SU-DHL-6 (cell line): Measurements from ENCODE around the gene UBASH3A.

Experiments
- H2AFZ ChIP-seq: fragments of 200-600 bp; sonication (generic); 2 replicates; pipeline ENCODE4 v1.6.1; 2014; ENCODE audit warnings: low read depth, mild to moderate bottlenecking, moderate library complexity, mixed read lengths, antibody characterized with exemption, low read length; ENCODE audit not compliant: severe bottlenecking
- H3F3A ChIP-seq: fragments of 200-600 bp; shearing (Covaris generic); 2 replicates; pipeline ENCODE4 v1.6.0; 2016; ENCODE audit warnings: antibody characterized with exemption, mild to moderate bottlenecking; ENCODE audit not compliant: insufficient read depth
- H3K27ac ChIP-seq: fragments of 200-600 bp; sonication (generic); 2 replicates; pipeline ENCODE4 v1.5.1; 2016; ENCODE audit warnings: low read depth, mild to moderate bottlenecking, low read length, moderate library complexity, mixed read lengths
- H3K27me3 ChIP-seq: fragments of 200-600 bp; sonication (generic), shearing (Covaris generic); 2 replicates; pipeline ENCODE4 v1.6.0; 2014; ENCODE audit warnings: mild to moderate bottlenecking, low read length
- H3K36me3 ChIP-seq: fragments of 200-600 bp; sonication (generic); 2 replicates; pipeline ENCODE4 v1.6.1; 2014; ENCODE audit warnings: mild to moderate bottlenecking, low read length, mixed read lengths
- H3K4me2 ChIP-seq: fragments of 300-600, 200-600 bp; shearing (Covaris generic), sonication (generic); 2 replicates; pipeline ENCODE4 v1.6.0; 2014; ENCODE audit warnings: low read length, low read depth, mild to moderate bottlenecking; ENCODE audit not compliant: poor library complexity, severe bottlenecking
- H3K4me3 ChIP-seq: fragments of 200-600 bp; sonication (generic); 2 replicates; pipeline ENCODE4 v1.5.1; 2014; ENCODE audit warnings: antibody characterized with exemption, low read length, mild to moderate bottlenecking, mixed read lengths; ENCODE audit not compliant: insufficient read depth, poor library complexity, severe bottlenecking
- H3K79me2 ChIP-seq: fragments of 200-600 bp; sonication (generic); 2 replicates; pipeline ENCODE4 v1.6.1; 2014; ENCODE audit warnings: mild to moderate bottlenecking, low read length, moderate library complexity; ENCODE audit not compliant: insufficient read depth
- H3K9ac ChIP-seq: fragments of 200-600 bp; sonication (generic); 2 replicates; pipeline ENCODE4 v1.7.0; 2014; ENCODE audit warnings: mild to moderate bottlenecking, low read length
- H3K9me2 ChIP-seq: fragments of 200-600 bp; sonication (generic); replicated peaks from 2 replicates; pipeline ENCODE4 v1.6.1; 2014; ENCODE audit warnings: low read length; ENCODE audit not compliant: insufficient read depth
- H3K9me3 ChIP-seq: fragments of 200-600 bp; sonication (generic); 2 replicates; pipeline ENCODE4 v1.6.1; 2014; ENCODE audit warnings: low read length, mixed read lengths; ENCODE audit not compliant: insufficient read depth
- H4K20me1 ChIP-seq: fragments of 200-600 bp; sonication (generic); 2 replicates; pipeline ENCODE4 v1.6.1; 2014; ENCODE audit warnings: low read depth, mild to moderate bottlenecking, antibody characterized with exemption, low read length, moderate library complexity, mixed read lengths
- EZH2phosphoT487 ChIP-seq: fragments of 200-600 bp; sonication (generic), shearing (Covaris generic); conservative IDR thresholded peaks from 2 replicates; pipeline ENCODE4 v1.6.1; 2018; ENCODE audit warnings: mild to moderate bottlenecking, antibody characterized with exemption, low read length, moderate library complexity, mixed read lengths
- TF ChIP-seq, protein P1 (sequence below): fragments of 200-600 bp; sonication (generic); IDR thresholded peaks from one replicate; pipeline ENCODE4 v1.5.1; 2017; ENCODE audit warnings: antibody characterized with exemption, mild to moderate bottlenecking, low read length, moderate library complexity; ENCODE audit not compliant: insufficient read depth, poor library complexity, severe bottlenecking

Gene UBASH3A

GRCh38 chr21:42441963-42442362 lies 38.3 kb downstream of the UBASH3A start:
- Histone ChIP-seq H2AFZ (no peak overlapping the region), H3K9ac (no peak overlapping the region), H3K79me2 (no peaks in the 10 kb centered on the region), H3K4me3 (no peak overlapping the region), H3K9me3 (no peaks in the 10 kb centered on the region), H3K36me3 (no peaks in the 10 kb centered on the region), H4K20me1 (no peaks in the 10 kb centered on the region), H3K27me3 (no peaks in the 10 kb centered on the region), H3K4me2 (no peak overlapping the region), H3K9me2 (no peaks in the 10 kb centered on the region), H3K27ac (no peak overlapping the region), H3F3A (no peaks in the 10 kb centered on the region)
- TF ChIP-seq, protein P1, sequence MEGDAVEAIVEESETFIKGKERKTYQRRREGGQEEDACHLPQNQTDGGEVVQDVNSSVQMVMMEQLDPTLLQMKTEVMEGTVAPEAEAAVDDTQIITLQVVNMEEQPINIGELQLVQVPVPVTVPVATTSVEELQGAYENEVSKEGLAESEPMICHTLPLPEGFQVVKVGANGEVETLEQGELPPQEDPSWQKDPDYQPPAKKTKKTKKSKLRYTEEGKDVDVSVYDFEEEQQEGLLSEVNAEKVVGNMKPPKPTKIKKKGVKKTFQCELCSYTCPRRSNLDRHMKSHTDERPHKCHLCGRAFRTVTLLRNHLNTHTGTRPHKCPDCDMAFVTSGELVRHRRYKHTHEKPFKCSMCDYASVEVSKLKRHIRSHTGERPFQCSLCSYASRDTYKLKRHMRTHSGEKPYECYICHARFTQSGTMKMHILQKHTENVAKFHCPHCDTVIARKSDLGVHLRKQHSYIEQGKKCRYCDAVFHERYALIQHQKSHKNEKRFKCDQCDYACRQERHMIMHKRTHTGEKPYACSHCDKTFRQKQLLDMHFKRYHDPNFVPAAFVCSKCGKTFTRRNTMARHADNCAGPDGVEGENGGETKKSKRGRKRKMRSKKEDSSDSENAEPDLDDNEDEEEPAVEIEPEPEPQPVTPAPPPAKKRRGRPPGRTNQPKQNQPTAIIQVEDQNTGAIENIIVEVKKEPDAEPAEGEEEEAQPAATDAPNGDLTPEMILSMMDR: no peak
- TF ChIP-seq EZH2phosphoT487: no peak

DNA sequence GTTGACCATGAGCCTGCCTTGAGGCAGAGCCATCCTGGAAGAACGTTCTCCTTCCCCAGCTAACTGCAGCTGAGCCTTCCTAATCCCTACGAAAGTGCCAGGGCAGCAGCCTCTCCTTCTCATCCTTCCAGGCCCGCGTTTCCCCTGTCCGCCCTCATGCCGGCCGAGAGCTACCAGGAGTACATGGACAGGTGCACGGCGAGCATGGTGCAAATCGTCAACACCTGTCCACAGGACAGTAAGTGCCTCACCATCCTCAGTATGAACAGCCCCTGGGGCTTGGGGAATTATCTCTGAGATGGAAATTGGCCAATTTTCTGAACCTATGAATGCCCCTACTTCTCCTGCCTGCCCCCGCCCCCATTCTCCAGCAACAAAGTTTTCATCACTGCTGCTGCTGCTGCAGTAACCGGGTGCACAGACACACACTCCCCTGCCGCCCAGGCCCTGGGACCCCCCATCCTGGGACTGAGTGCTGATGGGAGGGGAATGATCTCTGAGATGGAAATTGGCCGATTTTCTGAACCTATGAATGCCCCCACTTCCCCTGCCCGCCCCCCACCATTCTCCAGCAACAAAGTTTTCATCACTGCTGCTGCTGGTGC lies 39.6 kb downstream of the UBASH3A start:
- H3K4me2 ChIP-seq: no peak overlapping the region
- no peaks in the 10 kb centered on the region for H4K20me1 ChIP-seq
- H3K9ac ChIP-seq: no peak overlapping the region
- no peaks in the 10 kb centered on the region for H3F3A ChIP-seq
- H3K9me3 ChIP-seq: no peaks in the 10 kb centered on the region
- H3K9me2 ChIP-seq: no peaks in the 10 kb centered on the region
- TF ChIP-seq, protein P1: no peak
- no peak for TF ChIP-seq EZH2phosphoT487
- H3K79me2 ChIP-seq: no peaks in the 10 kb centered on the region
- H3K27ac ChIP-seq: no peak overlapping the region
- no peak overlapping the region for H2AFZ ChIP-seq
- H3K27me3 ChIP-seq: no peaks in the 10 kb centered on the region
- H3K36me3 ChIP-seq: no peaks in the 10 kb centered on the region
- H3K4me3 ChIP-seq: no peak overlapping the region

DNA sequence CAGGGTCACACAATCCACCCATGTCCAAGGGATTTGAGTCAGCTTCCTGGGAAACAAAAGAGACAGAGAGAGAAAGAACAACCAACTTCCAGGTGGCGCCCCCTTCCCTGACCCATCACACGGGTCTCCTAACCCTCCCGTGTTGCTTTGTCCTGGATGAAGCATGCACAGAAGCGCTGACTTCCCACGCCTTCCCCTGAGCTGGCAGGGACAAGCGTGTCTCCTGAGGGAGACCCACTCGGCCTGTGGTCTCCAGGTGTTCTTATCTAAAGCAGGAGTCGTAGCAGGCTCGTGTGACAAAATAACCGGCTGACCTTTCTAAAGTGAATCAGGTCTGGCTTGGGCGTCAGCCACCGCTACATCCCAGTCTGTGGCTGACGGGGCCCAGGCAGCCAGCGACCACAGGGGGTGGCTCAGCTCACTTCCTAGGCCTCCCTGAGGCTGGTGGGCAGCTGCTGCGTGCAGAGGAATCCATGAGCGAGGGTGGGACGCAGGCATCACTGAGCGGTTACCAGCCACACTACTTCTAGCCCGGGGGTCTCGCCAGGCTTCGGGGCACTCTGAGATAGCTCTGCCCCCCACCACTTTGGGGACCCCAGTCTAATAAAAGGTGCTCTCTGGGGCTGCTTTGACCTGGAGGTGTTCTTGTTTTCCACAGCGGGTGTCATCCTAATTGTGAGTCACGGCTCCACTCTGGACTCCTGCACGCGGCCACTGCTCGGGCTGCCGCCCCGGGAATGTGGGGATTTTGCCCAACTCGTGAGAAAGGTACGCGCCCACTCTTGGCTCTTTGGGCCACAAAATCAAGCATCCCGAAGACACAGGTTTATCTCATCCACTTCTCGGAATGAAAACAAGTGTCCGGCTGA lies 40.4 kb downstream of the UBASH3A start:
- H3K9me3 ChIP-seq: no peaks in the 10 kb centered on the region
- H3K79me2 ChIP-seq: no peaks in the 10 kb centered on the region
- TF ChIP-seq, protein P1: no peak
- no peak for TF ChIP-seq EZH2phosphoT487
- H3K9me2 ChIP-seq: no peaks in the 10 kb centered on the region
- no peak overlapping the region for H3K4me3 ChIP-seq
- no peaks in the 10 kb centered on the region for H3K27me3 ChIP-seq
- no peaks in the 10 kb centered on the region for H3K36me3 ChIP-seq
- H3K4me2 ChIP-seq: no peak overlapping the region
- no peak overlapping the region for H3K9ac ChIP-seq
- no peaks in the 10 kb centered on the region for H4K20me1 ChIP-seq
- no peaks in the 10 kb centered on the region for H3F3A ChIP-seq
- no peak overlapping the region for H2AFZ ChIP-seq
- H3K27ac ChIP-seq: no peak overlapping the region
